Astrocyte of the cerebellum (primary cell): ENCODE data around the gene GPR68.
"Not testable (repeated sequence)": the region's sequence is repeated elsewhere in the genome, so short reads cannot be mapped to it uniquely, and the experiment has no call there.

Experiments
- DNase-seq: peaks from one replicate; pipeline ENCODE4 v3.0.0-alpha.2; 2011; ENCODE audit warnings: low read depth
- H3K4me3 ChIP-seq: 2 replicates; pipeline ENCODE4 v1.5.1; 2011; ENCODE audit warnings: mild to moderate bottlenecking, low read depth, low read length, moderate library complexity
- CTCF ChIP-seq: IDR thresholded peaks from 2 replicates; pipeline ENCODE4 v1.5.1; 2012; ENCODE audit warnings: low read length, low read depth, moderate library complexity, mild to moderate bottlenecking; ENCODE audit errors: missing control alignments
- in situ Hi-C: cut with HindIII; loops from 2 replicates; pipeline ENCODE4 v1.10.0; 2017; ENCODE audit warnings: low sequenced_read_pairs

Gene GPR68

GRCh38 chr14:91207008-91207407 lies 37.5 kb downstream of the GPR68 start:
- H3K4me3 ChIP-seq: no peak overlapping the region
- no peak for TF ChIP-seq CTCF
- in situ Hi-C loops: no loop called here

GRCh38 chr14:91205459-91205858 lies 39.0 kb downstream of the GPR68 start:
- no peak for TF ChIP-seq CTCF
- in situ Hi-C loops: no loop called here
- H3K4me3 ChIP-seq: no peak overlapping the region
- no peak for DNase-seq

More at GRCh38 chr14:91207008-91207407, 37.5 kb downstream of the GPR68 start:
- no peak for DNase-seq

GRCh38 chr14:91204657-91205056 lies 39.8 kb downstream of the GPR68 start:
- in situ Hi-C loops: no loop called here
- H3K4me3 ChIP-seq: no peak overlapping the region
- no peak for TF ChIP-seq CTCF
- DNase-seq: no peak

DNA sequence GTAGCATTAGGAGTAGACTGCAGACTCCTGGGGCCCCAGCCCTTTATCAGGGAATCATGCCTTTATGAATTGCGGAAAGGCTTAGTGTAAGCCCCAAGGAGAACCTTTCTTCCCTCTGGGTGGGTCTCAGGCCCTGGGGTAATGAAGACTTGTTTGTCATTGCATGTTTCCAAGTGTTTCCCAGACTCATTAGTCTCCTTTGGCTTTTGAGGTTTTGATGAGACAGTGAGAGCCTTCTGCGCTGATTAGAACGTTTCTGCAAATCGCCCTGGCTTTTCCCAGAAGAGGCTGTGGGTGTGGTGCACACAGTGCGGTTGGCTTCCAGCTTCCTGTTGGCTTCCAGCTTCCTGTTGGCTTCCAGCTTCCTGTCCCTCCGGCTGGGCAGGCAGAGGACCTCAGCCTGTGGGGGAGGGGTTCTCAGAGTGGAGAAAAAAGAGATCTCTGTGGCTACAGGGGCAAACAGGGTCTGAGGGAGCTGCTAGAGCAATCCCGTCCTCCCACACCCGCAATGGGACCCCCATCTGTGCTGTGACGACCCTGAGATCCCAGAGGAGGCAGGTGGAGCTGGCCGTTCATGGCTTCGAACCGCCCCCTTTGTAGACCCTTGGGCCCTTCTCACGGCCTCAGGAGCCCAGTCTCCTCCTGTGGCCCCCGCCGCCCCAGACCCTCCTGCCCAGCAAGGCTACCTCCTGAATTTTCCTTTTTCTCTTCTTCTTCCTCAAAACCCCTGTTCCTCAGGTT lies 42.1 kb downstream of the GPR68 start:
- DNase-seq: no peak
- no peak for TF ChIP-seq CTCF
- no peak overlapping the region for H3K4me3 ChIP-seq
- in situ Hi-C loops: no loop called here

DNA sequence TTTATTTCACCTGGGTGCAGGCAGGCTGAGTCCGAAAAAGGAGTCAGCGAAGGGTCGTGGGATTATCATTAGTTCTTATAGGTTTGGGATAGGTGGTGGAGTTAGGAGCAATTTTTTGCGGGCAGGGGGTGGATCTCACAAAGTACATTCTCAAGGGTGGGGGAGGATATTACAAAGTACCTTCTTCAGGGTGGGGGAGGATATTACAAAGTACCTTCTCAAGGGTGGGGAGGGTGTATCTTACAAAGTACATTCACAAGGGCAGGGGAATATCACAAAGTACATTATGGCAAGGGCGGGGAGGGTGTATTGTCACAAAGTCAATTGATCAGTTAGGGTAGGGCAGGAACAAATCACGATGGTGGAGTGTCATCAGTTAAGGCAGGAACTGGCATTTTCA lies 43.7 kb downstream of the GPR68 start:
- in situ Hi-C loops, H3K4me3 ChIP-seq, DNase-seq: not testable (repeated sequence)

GRCh38 chr14:91197631-91198030 lies 46.9 kb downstream of the GPR68 start:
- DNase-seq: no peak
- TF ChIP-seq CTCF: no peak
- in situ Hi-C loops: no loop called here
- H3K4me3 ChIP-seq: no peak overlapping the region

- DNase-seq: no peak
- no peak for TF ChIP-seq CTCF
- H3K4me3 ChIP-seq: no peak overlapping the region
- in situ Hi-C loops: no loop called here
Observed at GRCh38 chr14:91195881-91196280, 48.6 kb downstream of the GPR68 start.
